HepG2 (cell line): ENCODE data around the gene ACACA. TPM values are rescaled to one million over a fixed set of nuclear protein-coding genes. Genes with fewer than 3 reads are reported as not detected.

Source experiments
- ATAC-seq: fragments of 200-7000 bp; cut with Tn5 transposase; 3 replicates; pipeline ENCODE4 v1.9.1; 2020; ENCODE audit warnings: mild to moderate bottlenecking, moderate library complexity
- BruUV-seq: library from RNA; stranded (reverse); fragments of 400-500 nt; replicated peaks from 2 replicates; lab custom pipeline; 2021; lab: Mats Ljungman, UMichigan
- CTCF ChIA-PET: fragments of 300-600 bp; formaldehyde crosslinking; extraction: SDS; loops from one replicate; lab custom pipeline; 2021; ENCODE audit warnings: low total read pairs, inconsistent platforms, low intra/inter-chr PET ratio; lab: Yijun Ruan, JAX
- POLR2A ChIA-PET: fragments of 350-600 bp; sonication (Branson Sonifier 250); formaldehyde crosslinking; loops from one replicate; lab custom pipeline; 2020; ENCODE audit warnings: antibody characterized with exemption, inconsistent platforms; lab: Yijun Ruan, JAX
- DNase-seq: peaks from one replicate; pipeline ENCODE4 v3.0.0-alpha.2; 2015; ENCODE audit warnings: low spot score
- FAIRE-seq: peaks from 3 replicates; lab custom pipeline; 2011; peaks lifted over from hg19 to GRCh38; lab: Jason Lieb, UNC
- H2AFZ ChIP-seq: one replicate; pipeline ENCODE4 v1.6.1; 2011; ENCODE audit warnings: low read length, inconsistent platforms
- H3K27ac ChIP-seq: fragments of 300-600 bp; 3 replicates; pipeline ENCODE4 v1.8.0; 2011; ENCODE audit warnings: mixed run types, mild to moderate bottlenecking, mixed read lengths, low read length, inconsistent platforms; ENCODE audit not compliant: insufficient read depth; ENCODE audit errors: extremely low read length
- H3K27me3 ChIP-seq, 2 experiments: fragments of 200-600 bp in 1 of 2; 2 replicates in 1 of 2; 3 replicates in 1 of 2; pipeline versions ENCODE4 v1.6.0 to v1.8.0; 2011; ENCODE audit warnings: low read length in 2 of 2, mild to moderate bottlenecking in 2 of 2, moderate library complexity in 2 of 2, inconsistent platforms in 1 of 2; ENCODE audit not compliant: insufficient read depth in 2 of 2, control insufficient read depth in 1 of 2
- H3K36me3 ChIP-seq, 2 experiments: fragments of 200-600 bp in 1 of 2; replicated peaks in 1 of 2; 2 replicates in 1 of 2; 3 replicates in 1 of 2; pipeline versions ENCODE4 v1.5.1 to v1.8.0; 2011; ENCODE audit warnings: low read length in 2 of 2, inconsistent platforms in 1 of 2; ENCODE audit not compliant: insufficient read depth in 2 of 2, control insufficient read depth in 1 of 2
- H3K4me1 ChIP-seq: 2 replicates; pipeline ENCODE4 v1.5.1; 2012; ENCODE audit warnings: low read length, inconsistent platforms; ENCODE audit not compliant: insufficient read depth
- H3K4me2 ChIP-seq: 2 replicates; pipeline ENCODE4 v1.6.0; 2011; ENCODE audit warnings: low read depth, low read length, inconsistent platforms
- H3K4me3 ChIP-seq, 3 experiments: fragments of 200-600 bp in 1 of 3; sonication (generic), shearing (Covaris generic) in 1 of 3; replicated peaks in 1 of 3; 2 replicates each; pipeline ENCODE4 v1.5.1; 2011 to 2016; ENCODE audit warnings: low read length in 3 of 3, inconsistent platforms in 2 of 3, low read depth in 2 of 3, mild to moderate bottlenecking in 2 of 3, control low read depth in 1 of 3, mixed read lengths in 1 of 3; ENCODE audit not compliant: insufficient read depth in 1 of 3
- H3K79me2 ChIP-seq: one replicate; pipeline ENCODE4 v1.6.1; 2011; ENCODE audit warnings: low read length, inconsistent platforms; ENCODE audit not compliant: insufficient read depth
- H3K9ac ChIP-seq: 2 replicates; pipeline ENCODE4 v1.6.0; 2011; ENCODE audit warnings: mild to moderate bottlenecking, low read depth, low read length, inconsistent platforms; ENCODE audit not compliant: insufficient read depth
- H3K9me3 ChIP-seq: 2 replicates; pipeline ENCODE4 v1.5.1; 2012; ENCODE audit warnings: mild to moderate bottlenecking, low read length
- H4K20me1 ChIP-seq: 2 replicates; pipeline ENCODE4 v1.6.0; 2011; ENCODE audit warnings: inconsistent platforms, mild to moderate bottlenecking, low read length, moderate library complexity; ENCODE audit not compliant: insufficient read depth
- AGO2 ChIP-seq: fragments of 200-400 bp; formaldehyde crosslinking; optimal IDR thresholded peaks from 2 replicates; pipeline ENCODE3; 2017; ENCODE audit warnings: mild to moderate bottlenecking, low read depth, low read length, moderate library complexity
- GATA4 ChIP-seq: sonication (generic); IDR thresholded peaks from 2 replicates; pipeline ENCODE4 v1.6.1; 2016; ENCODE audit warnings: antibody characterized with exemption, low read depth, borderline replicate concordance
- TEAD2 ChIP-seq: sonication (generic); formaldehyde crosslinking; IDR thresholded peaks from 2 replicates; pipeline ENCODE4 v1.9.0; 2021; ENCODE audit warnings: missing genetic modification reagents
- TOE1 ChIP-seq: sonication (generic); formaldehyde crosslinking; IDR thresholded peaks from 2 replicates; pipeline ENCODE4 v1.4.0; 2020; ENCODE audit warnings: mild to moderate bottlenecking, missing genetic modification reagents
- ZBTB40 ChIP-seq, 2 experiments: fragments of 450-650 bp in 1 of 2; sonication (generic) in 1 of 2; formaldehyde crosslinking in 1 of 2; IDR thresholded peaks; 2 replicates each; pipeline versions ENCODE4 v1.6.1 to v1.8.0; 2016 to 2022; ENCODE audit warnings: antibody characterized with exemption in 1 of 2, mild to moderate bottlenecking in 1 of 2, missing genetic modification reagents in 1 of 2
- ZMYM3 ChIP-seq: sonication (generic); formaldehyde crosslinking; IDR thresholded peaks from 2 replicates; pipeline ENCODE4 v1.5.1; 2020; ENCODE audit warnings: mild to moderate bottlenecking, missing genetic modification reagents
- ZNF251 ChIP-seq: sonication (generic); formaldehyde crosslinking; IDR thresholded peaks from 2 replicates; pipeline ENCODE4 v1.9.0; 2021; ENCODE audit warnings: mild to moderate bottlenecking, missing genetic modification reagents
- whole genome bisulfite sequencing: methylation state at CpG from one replicate; pipeline ENCODE4 v1.1.6; 2017; ENCODE audit warnings: low lambda C conversion rate; 5-methylcytosine and 5-hydroxymethylcytosine counted together
- in situ Hi-C: cut with HindIII; loops from 2 replicates; pipeline ENCODE4 v1.10.0; 2017; ENCODE audit warnings: low pct_unique_long_range_greater_than_20kb; ENCODE audit not compliant: extremely low pct_ligation_motif_present
- intact Hi-C: fragments of 100-400 bp; cut with micrococcal nuclease; formaldehyde crosslinking; loops from one replicate; pipeline ENCODE4 v1.10.0; 2022; ENCODE audit not compliant: unreplicated experiment
- polyA plus RNA-seq, 8 experiments: library from polyadenylated mRNA; depleted of rRNA in 3 of 8; stranded (reverse) in 7 of 8; unstranded in 1 of 8; fragments of >200 nt; fragmentation: Illumina TruSeq in 4 of 8; extraction: Trizol in 4 of 8; gene quantifications; 2 replicates each; pipeline versions ENCODE4 v1.2.1 to v1.2.3, GENCODE V29; 2011 to 2016; ENCODE audit warnings: low read depth in 4 of 8, missing spikeins in 1 of 8, mixed read lengths in 1 of 8; ENCODE audit not compliant: insufficient read depth in 1 of 8
- total RNA-seq, 5 experiments: library from RNA; depleted of rRNA; stranded (reverse); fragments of >200 nt; fragmentation: Illumina TruSeq; extraction: Trizol; gene quantifications; 2 replicates each; pipeline ENCODE4 v1.2.3, GENCODE V29; 2016; ENCODE audit warnings: low read depth in 1 of 5

The ACACA gene
- total and polyA plus RNA-seq, 2 of the 13 experiments (the other 11 are each of a cell fraction or from before 2014, with no cell fraction given) = 39.2 to 47.2 TPM

GRCh38 chr17:37247825-37248224 is 158.8 kb downstream of the ACACA start:
- no peak for FAIRE-seq
- no peak overlapping the region for H3K9ac ChIP-seq
- CTCF ChIA-PET = no interaction called here
- no peaks in the 10 kb centered on the region; the same call in 1 of the 2 replicates for H4K20me1 ChIP-seq
- H3K4me3 ChIP-seq = no peak overlapping the region
- ATAC-seq = no peak
- no peak overlapping the region for H3K27ac ChIP-seq
- no peaks in the 10 kb centered on the region for H3K79me2 ChIP-seq
- POLR2A ChIA-PET = no interaction called here
- intact Hi-C loops (no loop called here), in situ Hi-C loops (loop anchor here (25.0 kb wide), 1 partner anchor 636 kb away; the partner anchor contains the start of gene MRM1)
- no peaks in the 10 kb centered on the region for H3K4me1 ChIP-seq
- H3K36me3 ChIP-seq = peaks cover 16 to 85% of the 10 kb centered on the region in 2 experiments
- no peak overlapping the region for H2AFZ ChIP-seq
- no peaks in the 10 kb centered on the region for H3K9me3 ChIP-seq
- WGBS = 98% methylated on average over 4 of the region's 4 CpGs
- BruUV-seq = no TSS peak
- no peak overlapping the region for H3K4me2 ChIP-seq
- no peak for DNase-seq
- no peaks in the 10 kb centered on the region for H3K27me3 ChIP-seq
- TF ChIP-seq TOE1 (CRISPR knock-in tag) = no peak
- TF ChIP-seq AGO2 = no peak

GRCh38 chr17:37246085-37246484 is 160.6 kb downstream of the ACACA start:
- POLR2A ChIA-PET = no interaction called here
- DNase-seq (no peak), FAIRE-seq (no peak), ATAC-seq (no peak)
- H3K27me3 ChIP-seq = no peaks in the 10 kb centered on the region
- no peaks in the 10 kb centered on the region for H3K9me3 ChIP-seq
- WGBS = 95% methylated on average over 2 of the region's 2 CpGs
- H3K36me3 ChIP-seq = peaks cover 11 to 88% of the 10 kb centered on the region in 2 experiments
- H3K79me2 ChIP-seq = no peaks in the 10 kb centered on the region
- CTCF ChIA-PET = no interaction called here
- no peaks in the 10 kb centered on the region; the same call in 1 of the 2 replicates for H4K20me1 ChIP-seq
- intact Hi-C loops (no loop called here), in situ Hi-C loops (loop anchor here (25.0 kb wide), 1 partner anchor 634 kb away; the partner anchor contains the start of gene MRM1)
- no peak overlapping the region for H3K4me3 ChIP-seq
- H3K4me1 ChIP-seq = no peaks in the 10 kb centered on the region
- no peak overlapping the region for H2AFZ ChIP-seq
- no TSS peak for BruUV-seq
- H3K4me2 ChIP-seq = no peak overlapping the region
- H3K27ac ChIP-seq = no peak overlapping the region
- H3K9ac ChIP-seq = no peak overlapping the region
- TF ChIP-seq ZNF251 (CRISPR knock-in tag) (no peak), TEAD2 (CRISPR knock-in tag) (no peak), GATA4 (no peak), ZMYM3 (CRISPR knock-in tag) (no peak), ZBTB40 (IDR thresholded peaks at IDR 0.05) (no peak), ZBTB40 (CRISPR knock-in tag; IDR thresholded peaks at IDR 0.05) (no peak)
